ENCODE data around the gene SRP9.
"Not testable (repeated sequence)": the region's sequence is repeated elsewhere in the genome, so short reads cannot be mapped to it uniquely, and the experiment has no call there.

SRP9 gene

GRCh38 chr1:225757927-225758656 lies 19.5 kb upstream of the SRP9 start:
- no peak for DNase-seq

DNA sequence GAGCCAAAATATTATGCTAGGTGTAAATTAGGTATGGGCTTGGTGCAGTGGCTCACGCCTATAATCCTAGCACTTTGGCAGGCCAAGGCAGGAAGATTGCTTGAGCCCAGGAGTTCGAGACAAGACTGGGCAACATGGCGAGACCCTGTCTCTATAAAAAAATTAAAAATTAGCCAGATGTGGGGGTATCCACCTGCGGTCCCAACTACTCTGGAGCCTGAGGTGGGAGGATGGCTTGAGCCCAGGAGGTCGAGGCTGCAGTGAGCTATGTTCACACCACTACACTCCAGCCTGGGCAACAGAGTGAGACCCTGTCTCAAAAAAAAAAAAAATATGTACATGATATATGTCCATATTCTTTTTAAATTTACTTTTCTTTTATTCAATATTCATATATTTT lies 17.7 kb upstream of the SRP9 start:
- not testable (repeated sequence) for DNase-seq

GRCh38 chr1:225760531-225760930 lies 17.1 kb upstream of the SRP9 start:
- DNase-seq: no peak

DNA sequence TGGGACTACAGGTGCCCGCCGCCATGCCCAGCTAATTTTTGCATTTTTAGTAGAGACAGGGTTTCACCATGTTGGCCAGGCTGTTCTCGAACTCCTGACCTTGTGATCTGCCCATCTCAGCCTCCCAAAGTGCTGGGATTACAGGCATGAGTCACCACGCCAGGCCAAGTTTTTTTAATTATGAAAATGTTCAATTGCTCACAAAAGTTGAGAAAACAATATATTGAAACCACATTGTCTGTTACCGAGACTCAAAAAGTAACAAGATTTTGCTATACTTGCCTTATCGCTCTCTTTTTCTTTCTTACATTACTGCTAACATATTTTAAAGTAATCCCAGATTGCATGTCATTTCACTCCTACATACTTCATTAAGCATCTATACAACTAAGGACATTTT lies 16.2 kb upstream of the SRP9 start:
- DNase-seq: not testable (repeated sequence)

DNA sequence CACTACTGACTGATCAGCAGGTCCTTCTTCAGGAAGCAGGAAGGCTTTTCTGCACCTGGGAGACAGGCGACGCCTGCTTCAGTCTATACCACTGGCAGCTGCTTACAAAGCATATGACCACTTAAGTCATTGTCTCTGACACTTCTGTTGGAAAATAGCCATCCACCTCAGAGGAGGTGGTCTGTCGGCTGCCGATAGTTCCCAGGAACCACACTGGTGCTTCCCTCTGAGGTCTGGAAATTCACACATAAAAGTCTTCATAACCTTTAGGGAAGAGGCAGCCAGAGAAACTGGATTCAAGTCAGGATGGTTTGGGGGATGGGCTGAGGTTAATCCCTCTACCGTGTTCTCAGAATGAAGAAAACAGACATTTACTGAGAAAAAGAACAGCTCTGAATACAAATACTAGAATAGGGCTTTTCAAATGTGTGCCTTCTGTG lies 15.6 kb upstream of the SRP9 start:
- no peak for DNase-seq

DNA sequence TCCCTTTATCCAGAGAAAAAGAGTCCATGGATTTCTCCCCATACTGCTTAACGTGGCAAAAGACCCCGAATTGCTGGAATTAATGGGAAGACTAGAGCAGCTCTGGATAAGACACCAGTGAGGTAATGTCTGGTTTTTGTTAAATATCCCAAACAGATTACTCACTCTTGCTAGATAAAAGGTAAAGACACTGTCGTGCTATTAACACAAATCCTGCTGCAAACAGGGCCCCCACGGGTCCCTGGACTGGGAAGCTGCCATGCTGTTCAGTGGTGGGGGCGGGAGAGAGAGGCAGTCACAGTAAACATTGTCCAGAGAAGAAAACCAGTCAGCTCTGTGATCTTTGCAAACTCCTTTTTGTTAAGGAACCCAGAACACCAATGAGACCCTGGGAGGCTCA lies 15.2 kb upstream of the SRP9 start:
- no peak for DNase-seq

DNA sequence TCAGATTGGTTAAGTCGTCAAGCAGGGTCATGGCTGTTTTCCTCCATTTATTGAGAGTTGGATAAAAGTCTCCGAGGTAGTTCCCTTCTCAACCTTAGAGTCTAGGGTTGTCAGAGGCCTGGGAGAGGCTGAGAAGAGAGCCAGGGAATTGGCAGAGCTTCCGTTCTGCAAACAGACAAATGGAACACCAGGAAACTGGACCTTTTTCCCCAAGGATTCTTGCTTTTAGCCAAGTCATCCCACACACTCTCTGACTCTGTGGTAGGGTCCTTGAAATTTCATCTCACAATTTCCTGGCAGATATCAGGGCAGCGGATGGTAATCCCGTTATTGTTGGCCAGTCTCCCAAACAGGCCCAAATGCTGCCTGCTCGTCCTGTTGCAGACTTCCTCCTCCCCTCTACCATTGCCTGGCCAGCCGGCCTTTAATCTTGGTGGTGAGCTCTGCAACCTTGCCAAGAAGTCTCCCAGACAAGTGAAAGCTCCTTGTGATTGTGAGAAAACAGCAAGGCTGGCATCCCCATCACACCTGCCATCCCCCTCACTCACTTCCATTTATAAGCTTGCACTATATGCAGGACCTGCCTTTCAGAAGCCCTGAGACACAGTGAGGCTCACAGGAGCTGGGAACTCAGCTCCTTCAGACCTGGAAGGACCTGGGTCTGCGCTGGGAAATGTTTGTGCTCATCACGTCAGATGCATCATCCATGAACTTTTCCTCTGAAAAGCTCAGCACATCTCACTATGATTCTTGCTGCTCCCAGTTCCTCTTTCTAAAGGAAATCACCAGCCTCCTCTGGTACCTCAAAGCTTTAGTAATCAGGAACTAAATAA lies 13.7 kb upstream of the SRP9 start:
- DNase-seq: no peak

GRCh38 chr1:225765982-225766674 lies 11.5 kb upstream of the SRP9 start:
- no peak for DNase-seq

- no peak for DNase-seq
Measured at GRCh38 chr1:225766967-225767633, 10.5 kb upstream of the SRP9 start.

DNA sequence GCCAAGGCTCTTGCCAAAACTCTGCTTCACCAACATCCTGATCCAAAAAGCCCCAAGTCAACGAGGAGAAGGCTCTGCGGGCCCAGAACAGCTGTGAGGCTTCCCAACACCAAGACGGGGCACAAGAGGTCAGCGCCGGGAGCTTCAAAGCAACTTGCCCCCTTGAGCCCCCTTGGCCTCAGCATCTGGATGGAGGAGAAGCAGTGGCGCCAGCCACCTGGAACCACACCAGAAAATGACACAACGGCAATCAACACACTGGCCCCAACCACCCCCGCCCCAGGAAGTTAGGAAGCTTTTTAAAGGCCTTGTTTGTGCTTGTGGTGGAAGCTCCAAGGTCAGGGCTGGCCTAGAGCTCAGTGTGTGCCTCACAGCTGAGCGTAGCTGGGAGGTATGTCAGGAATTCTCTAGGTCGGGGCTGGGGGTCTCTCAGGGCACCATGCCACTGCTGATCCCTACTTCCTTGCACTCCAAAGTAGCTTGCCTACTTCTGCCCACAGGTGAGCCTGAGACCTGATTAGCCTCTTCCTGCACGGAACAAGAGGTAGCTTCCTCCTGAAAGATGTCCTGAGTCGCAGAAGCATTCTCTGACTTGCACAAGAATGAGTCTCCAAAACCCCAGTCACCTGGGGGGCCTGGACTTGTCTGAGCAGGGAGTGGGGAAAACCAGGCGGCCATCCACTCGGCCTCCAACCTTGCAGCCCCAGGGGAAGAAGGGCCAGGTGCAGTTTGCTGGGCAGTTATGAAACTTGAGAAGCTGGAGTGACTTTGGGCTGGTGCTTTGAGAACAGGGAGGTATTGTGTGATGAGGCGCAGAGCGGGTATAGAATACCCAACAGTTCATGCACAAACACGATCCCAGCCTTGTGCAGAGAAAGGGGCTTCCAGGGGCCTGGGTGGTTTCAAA lies 9.7 kb upstream of the SRP9 start:
- DNase-seq: peak; percentile 75

DNA sequence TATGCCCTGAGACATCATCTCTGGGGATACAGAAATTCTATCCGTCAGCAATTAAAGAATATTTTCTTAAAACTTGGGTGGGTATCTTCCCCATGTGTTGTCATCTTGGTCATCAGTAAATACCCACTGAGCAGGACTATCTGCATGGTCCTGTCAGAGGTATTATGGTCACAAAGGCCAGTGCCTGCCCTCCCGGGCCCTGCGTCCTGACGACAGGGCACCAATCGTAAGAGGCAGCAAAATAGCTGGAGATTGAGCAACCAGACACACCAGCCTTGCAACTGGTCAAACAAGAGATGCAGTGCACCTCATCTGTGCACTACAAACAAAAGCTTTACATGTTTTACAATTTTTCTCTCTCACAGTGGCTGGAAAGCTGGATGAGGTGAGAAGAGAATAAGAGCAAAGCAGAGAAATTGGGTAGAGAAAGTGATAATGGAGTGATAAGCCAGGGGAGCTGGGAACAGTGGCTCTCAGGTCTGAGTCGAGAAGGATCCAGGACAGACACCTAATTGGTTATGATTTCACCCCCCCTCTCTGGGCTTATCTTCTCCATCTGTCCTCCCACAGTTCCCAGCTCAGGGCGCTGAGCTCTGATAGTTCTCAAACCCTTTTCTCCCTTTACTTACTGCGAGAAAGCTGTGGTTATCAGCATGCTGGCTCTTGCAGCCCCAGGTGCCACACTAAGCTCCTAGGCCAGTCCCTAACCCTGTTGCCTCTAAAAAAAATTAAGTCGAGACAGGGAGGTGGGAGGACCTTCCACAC lies 8.8 kb upstream of the SRP9 start:
- no peak for DNase-seq

DNA sequence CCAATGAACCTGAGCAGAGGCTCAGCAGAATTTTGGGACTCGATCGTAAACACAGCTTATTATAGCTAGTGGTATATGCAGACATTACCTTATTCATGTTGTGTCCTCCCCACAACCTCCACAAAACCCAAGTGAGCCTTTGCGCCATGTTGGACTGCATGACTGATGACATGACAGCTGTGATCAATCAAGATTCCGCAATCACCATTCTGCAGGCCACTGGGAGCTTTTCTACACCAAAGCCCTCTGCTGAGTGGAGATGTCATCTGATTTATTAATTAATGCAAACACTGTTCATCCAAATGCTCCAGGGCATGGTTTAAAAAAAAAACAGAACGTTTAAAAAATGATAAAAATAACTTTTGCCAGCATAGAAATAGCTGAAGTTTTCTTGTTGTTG lies 7.9 kb upstream of the SRP9 start:
- no peak for DNase-seq

DNA sequence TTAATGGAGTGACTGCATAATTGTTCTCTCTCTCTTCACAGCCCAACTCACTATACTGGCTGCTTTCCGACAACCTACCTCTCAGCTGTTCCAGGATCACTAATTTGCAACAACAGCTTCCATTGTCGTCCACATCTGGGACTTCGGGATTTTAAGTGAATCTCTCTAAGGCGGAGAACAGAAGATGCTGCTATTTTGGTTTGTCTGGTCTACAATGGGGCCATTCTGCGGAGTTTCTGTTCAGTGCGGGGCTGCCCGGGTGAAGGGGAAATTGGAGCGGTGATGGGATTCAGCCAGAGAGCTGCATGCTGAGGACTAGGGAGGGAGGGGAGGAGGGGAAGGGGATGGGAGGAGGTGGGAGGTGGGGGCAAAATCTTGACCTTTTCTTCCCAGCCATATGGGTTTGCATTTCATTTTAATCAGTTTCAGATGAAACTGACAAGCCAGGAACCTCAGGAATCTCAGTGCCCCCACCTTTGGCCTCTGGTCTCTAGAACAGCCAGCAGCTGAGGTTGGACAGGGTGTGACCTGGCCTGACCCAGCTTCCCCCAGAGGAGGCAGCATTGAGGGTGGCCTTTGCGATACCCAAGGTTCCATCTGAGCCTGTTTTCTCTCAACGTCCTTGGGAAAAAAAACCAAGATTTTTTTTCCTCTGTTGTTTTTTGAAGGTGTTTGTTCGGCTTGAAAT lies 6.9 kb upstream of the SRP9 start:
- no peak for DNase-seq

GRCh38 chr1:225771661-225772322 lies 5.8 kb upstream of the SRP9 start:
- no peak for DNase-seq

- DNase-seq: peak; percentile 86
Measured at GRCh38 chr1:225772323-225772768, 5.3 kb upstream of the SRP9 start.

- no peak for DNase-seq
Measured at GRCh38 chr1:225772848-225773247, 4.8 kb upstream of the SRP9 start.

DNA sequence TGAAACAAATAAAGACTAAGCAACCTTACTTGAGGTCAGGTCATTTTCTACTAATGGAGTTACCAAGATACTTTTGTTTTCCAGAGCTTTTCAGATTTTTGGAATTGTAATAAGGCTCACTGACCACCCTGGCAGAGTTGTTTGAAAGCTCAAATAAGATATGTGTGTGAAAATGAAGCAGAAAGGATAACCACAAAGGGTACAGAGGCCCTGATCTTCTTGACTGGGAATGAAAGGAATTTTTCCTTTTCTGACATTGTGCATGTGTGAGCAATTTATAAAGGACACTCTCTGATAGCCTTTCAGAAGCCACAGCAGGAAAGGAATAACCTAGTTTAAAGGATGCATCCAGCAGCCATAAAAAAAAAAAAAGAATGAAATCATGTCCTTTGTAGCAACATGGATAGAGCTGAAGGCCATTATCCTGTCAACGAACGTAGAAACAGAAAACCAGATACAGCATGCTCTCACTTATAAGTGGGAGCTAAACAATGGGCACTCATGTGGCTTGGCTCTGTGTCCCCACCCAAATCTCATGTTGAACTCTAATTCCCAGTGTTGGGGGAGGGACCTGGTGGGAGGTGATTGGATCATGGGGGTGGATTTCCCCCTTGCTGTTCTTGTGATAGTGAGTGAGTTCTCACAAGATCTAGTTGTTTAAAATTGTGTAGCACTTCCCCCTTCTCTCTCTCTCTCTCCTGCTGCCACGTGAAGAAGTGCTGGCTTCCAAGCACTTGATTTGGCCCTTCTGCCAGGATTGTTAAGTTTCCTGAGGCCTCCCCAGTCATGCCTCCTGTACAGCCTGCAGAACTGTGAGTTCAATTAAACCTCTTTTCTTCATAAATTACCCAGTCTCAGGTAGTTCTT lies 3.1 kb upstream of the SRP9 start:
- DNase-seq: no peak

DNA sequence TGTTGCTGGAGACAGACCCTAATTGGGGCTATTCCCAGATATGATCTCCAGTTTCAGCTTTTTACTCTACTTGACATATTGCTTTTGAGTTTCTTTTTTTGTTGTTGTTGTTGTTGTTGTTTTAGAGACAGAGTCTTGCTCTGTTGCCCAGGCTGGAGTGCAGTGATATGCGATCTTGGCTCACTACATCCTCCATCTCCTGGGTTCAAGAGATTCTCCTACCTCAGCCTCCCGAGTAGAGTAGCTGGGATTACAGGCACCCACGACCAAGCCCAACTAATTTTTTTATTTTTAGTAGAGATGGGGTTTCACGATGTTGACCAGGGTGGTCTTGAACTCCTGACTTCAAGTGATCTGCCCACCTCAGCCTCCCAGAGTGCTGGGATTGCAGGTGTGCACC lies 1.3 kb upstream of the SRP9 start:
- no peak for DNase-seq

- no peak for DNase-seq
Measured at GRCh38 chr1:225777058-225777582, 506 bp upstream of the SRP9 start.

Measured in right forelimb (tissue), 1 donor.